ENCODE measurements around the gene DNAH10.

GRCh38 chr12:123967121-123967586 lies 205.1 kb downstream of the DNAH10 start:
- TF ChIP-seq CTCF (IDR thresholded peaks at IDR 0.05) (no peak), POLR2A (IDR thresholded peaks at IDR 0.05) (no peak)
